Panc1 (cell line): ENCODE results near the gene SHISA7. TPM values are rescaled to one million over a fixed set of nuclear protein-coding genes. Genes with fewer than 3 reads are reported as not detected.

Experiments
- ATAC-seq: fragments of 200-7000 bp; cut with Tn5 transposase; 2 replicates; pipeline ENCODE4 v1.9.1; 2020; ENCODE audit warnings: mild to moderate bottlenecking, moderate library complexity
- BruUV-seq: library from RNA; stranded (reverse); fragments of 400-500 nt; replicated peaks from 2 replicates; lab custom pipeline; 2021; lab: Mats Ljungman, UMichigan
- CTCF ChIA-PET: fragments of 300-600 bp; sonication (Branson Sonifier 250); formaldehyde crosslinking; loops from one replicate; lab custom pipeline; 2022; ENCODE audit warnings: antibody characterized with exemption; lab: Charles Lee
- POLR2A ChIA-PET: fragments of 300-600 bp; sonication (Branson Sonifier 250); formaldehyde crosslinking; loops from one replicate; lab custom pipeline; 2022; ENCODE audit warnings: antibody characterized with exemption; lab: Charles Lee
- DNase-seq: peaks from one replicate; pipeline ENCODE4 v3.0.0-alpha.2; 2010; ENCODE audit warnings: low read depth, low spot score
- H3K27ac ChIP-seq: 2 replicates; pipeline ENCODE4 v1.5.1; 2011; ENCODE audit warnings: mild to moderate bottlenecking, low read length, inconsistent platforms
- H3K27me3 ChIP-seq: fragments of 200-500 bp; sonication (Bioruptor generic); 2 replicates; pipeline ENCODE4 v1.6.0; 2014; ENCODE audit warnings: low read length, inconsistent platforms; ENCODE audit not compliant: control insufficient read depth, insufficient read depth
- H3K36me3 ChIP-seq: fragments of 200-500 bp; sonication (Bioruptor generic); 2 replicates; pipeline ENCODE4 v1.5.1; 2014; ENCODE audit warnings: inconsistent platforms, mild to moderate bottlenecking, low read length, moderate library complexity; ENCODE audit not compliant: control insufficient read depth, insufficient read depth
- H3K4me1 ChIP-seq: 2 replicates; pipeline ENCODE4 v1.5.1; 2011; ENCODE audit warnings: inconsistent platforms, mild to moderate bottlenecking, low read length, moderate library complexity; ENCODE audit not compliant: control insufficient read depth, insufficient read depth
- H3K4me3 ChIP-seq, 2 experiments: 2 replicates each; pipeline ENCODE4 v1.5.1; 2011 to 2012; ENCODE audit warnings: low read depth in 2 of 2, low read length in 2 of 2, mild to moderate bottlenecking in 2 of 2, inconsistent platforms in 1 of 2, moderate library complexity in 1 of 2
- H3K9me3 ChIP-seq: fragments of 200-500 bp; sonication (Bioruptor generic); 2 replicates; pipeline ENCODE4 v1.5.1; 2014; ENCODE audit warnings: low read depth, mild to moderate bottlenecking, inconsistent platforms, low read length, moderate library complexity; ENCODE audit not compliant: control insufficient read depth, insufficient read depth
- CTCF ChIP-seq: fragments of 450-650 bp; IDR thresholded peaks from 2 replicates; pipeline ENCODE4 v1.5.1; 2017; ENCODE audit warnings: mild to moderate bottlenecking
- POLR2AphosphoS5 ChIP-seq: IDR thresholded peaks from 2 replicates; pipeline ENCODE4 v1.6.1; 2012; ENCODE audit warnings: mild to moderate bottlenecking, low read depth, low read length, moderate library complexity
- REST ChIP-seq, 2 experiments: IDR thresholded peaks; 2 replicates each; pipeline ENCODE4 v1.6.1; 2011 to 2012; ENCODE audit warnings: low read depth in 2 of 2, control low read depth in 1 of 2, low read length in 1 of 2, mild to moderate bottlenecking in 1 of 2, moderate library complexity in 1 of 2; ENCODE audit not compliant: insufficient read depth in 1 of 2
- SIN3A ChIP-seq: IDR thresholded peaks from 2 replicates; pipeline ENCODE4 v1.6.1; 2012; ENCODE audit warnings: low read depth, mild to moderate bottlenecking, low read length, moderate library complexity, borderline replicate concordance; ENCODE audit not compliant: insufficient read depth
- TCF7L2 ChIP-seq: IDR thresholded peaks from 2 replicates; pipeline ENCODE4 v1.6.1; 2011; ENCODE audit warnings: mild to moderate bottlenecking, low read depth, low read length, inconsistent platforms
- in situ Hi-C: cut with HindIII; loops from 2 replicates; pipeline ENCODE4 v1.10.0; 2016; ENCODE audit warnings: low sequenced_read_pairs, low pct_unique_long_range_greater_than_20kb
- intact Hi-C: fragments of 100-400 bp; cut with micrococcal nuclease; formaldehyde crosslinking; loops from one replicate; pipeline ENCODE4 v1.10.0; 2022; ENCODE audit not compliant: unreplicated experiment
- total RNA-seq: library from RNA; stranded (reverse); gene quantifications from one replicate; pipeline ENCODE4 v1.2.1, GENCODE V29; 2021; ENCODE audit not compliant: unreplicated experiment

Gene SHISA7
- total RNA-seq, 1 experiment from 2014 or later, result 0.03 TPM

- DNase-seq (no peak), ATAC-seq (peak; percentile 11; the same call in 1 of the 2 replicates)
- no peak overlapping the region for H3K4me3 ChIP-seq
- H3K4me1 ChIP-seq, result no peaks in the 10 kb centered on the region; the same call in 1 of the 2 replicates
- TSS peak; percentile 54 for BruUV-seq
- H3K36me3 ChIP-seq, result 0 out of 2 replicates have a peak, but pooled peaks cover 3% of the 10 kb centered on the region
- in situ Hi-C loops (no loop called here), intact Hi-C loops (no loop called here)
- CTCF ChIA-PET, result interaction anchor here (0.6 to 1.4 kb wide), 3 partner anchors 14 to 70 kb away, joined by 3 to 6 read pairs (median 6); no protein-coding TSS in a partner anchor
- no peak overlapping the region for H3K27ac ChIP-seq
- POLR2A ChIA-PET, result no interaction called here
- peaks cover 6% of the 10 kb centered on the region for H3K27me3 ChIP-seq
- no peaks in the 10 kb centered on the region for H3K9me3 ChIP-seq
- TF ChIP-seq SIN3A (no peak), REST (IDR thresholded peaks at IDR 0.05; ENCODE audit: insufficient read depth in 1 of 2, low read depth in 2 of 2, low read length in 1 of 2) (no peak), TCF7L2 (no peak), CTCF (no peak), POLR2AphosphoS5 (no peak)
These were observed 10.6 kb upstream of the SHISA7 start for GRCh38 chr19:55453511-55454260.

- DNase-seq (no peak), ATAC-seq (peak; percentile 55)
- BruUV-seq, result no TSS peak
- no peak; the same call in 1 of the 2 replicates for TF ChIP-seq POLR2AphosphoS5
- TF ChIP-seq CTCF, result no peak; the same call in 1 of the 2 replicates
- TF ChIP-seq REST (IDR thresholded peaks at IDR 0.05; ENCODE audit: insufficient read depth in 1 of 2, low read depth in 2 of 2, low read length in 1 of 2), result no peak
- no peak for TF ChIP-seq SIN3A
- TF ChIP-seq TCF7L2, result no peak
- no peak overlapping the region for H3K27ac ChIP-seq
- H3K36me3 ChIP-seq, result 0 out of 2 replicates have a peak, but pooled peaks cover 3% of the 10 kb centered on the region
- no peak overlapping the region for H3K4me3 ChIP-seq
- intact Hi-C loops, result no loop called here
- POLR2A ChIA-PET, result no interaction called here
- peaks cover 6% of the 10 kb centered on the region for H3K27me3 ChIP-seq
- CTCF ChIA-PET, result interaction anchor here (0.7 to 1.4 kb wide), 2 partner anchors 14 to 33 kb away, joined by 3 to 6 read pairs; no protein-coding TSS in a partner anchor
- in situ Hi-C loops, result no loop called here
- H3K4me1 ChIP-seq, result peaks cover 3% of the 10 kb centered on the region
- H3K9me3 ChIP-seq, result no peaks in the 10 kb centered on the region
These were observed 9.7 kb upstream of the SHISA7 start for GRCh38 chr19:55452749-55453346.
